Measurements from ENCODE around the gene TST.
"Not testable (repeated sequence)": the region's sequence is repeated elsewhere in the genome, so short reads cannot be mapped to it uniquely, and the experiment has no call there.

The TST gene

DNA sequence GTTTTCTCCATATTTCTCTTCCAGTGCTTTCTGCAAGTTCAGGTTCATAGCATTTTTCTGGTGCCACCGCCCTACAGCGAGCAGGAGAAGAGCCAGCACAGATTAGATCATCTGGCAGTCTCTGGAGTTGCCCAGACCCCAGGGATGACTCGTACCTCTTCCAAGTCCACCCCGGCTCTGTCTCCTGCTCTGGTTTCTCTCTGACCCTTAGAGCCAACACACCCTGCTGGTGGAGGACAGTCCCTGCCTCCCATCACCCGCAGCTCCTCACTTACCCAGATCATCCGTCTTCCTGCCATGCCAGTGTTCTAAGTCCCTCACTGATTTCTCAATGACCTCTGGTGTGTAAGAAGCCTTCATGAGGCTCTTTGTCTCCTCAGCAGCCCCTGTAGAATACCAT is 28.0 kb downstream of the TST start:
- DNase-seq (ENCODE audit: insufficient read length, low spot score) (no peak), FAIRE-seq (no peak)
- TF ChIP-seq, protein P1, sequence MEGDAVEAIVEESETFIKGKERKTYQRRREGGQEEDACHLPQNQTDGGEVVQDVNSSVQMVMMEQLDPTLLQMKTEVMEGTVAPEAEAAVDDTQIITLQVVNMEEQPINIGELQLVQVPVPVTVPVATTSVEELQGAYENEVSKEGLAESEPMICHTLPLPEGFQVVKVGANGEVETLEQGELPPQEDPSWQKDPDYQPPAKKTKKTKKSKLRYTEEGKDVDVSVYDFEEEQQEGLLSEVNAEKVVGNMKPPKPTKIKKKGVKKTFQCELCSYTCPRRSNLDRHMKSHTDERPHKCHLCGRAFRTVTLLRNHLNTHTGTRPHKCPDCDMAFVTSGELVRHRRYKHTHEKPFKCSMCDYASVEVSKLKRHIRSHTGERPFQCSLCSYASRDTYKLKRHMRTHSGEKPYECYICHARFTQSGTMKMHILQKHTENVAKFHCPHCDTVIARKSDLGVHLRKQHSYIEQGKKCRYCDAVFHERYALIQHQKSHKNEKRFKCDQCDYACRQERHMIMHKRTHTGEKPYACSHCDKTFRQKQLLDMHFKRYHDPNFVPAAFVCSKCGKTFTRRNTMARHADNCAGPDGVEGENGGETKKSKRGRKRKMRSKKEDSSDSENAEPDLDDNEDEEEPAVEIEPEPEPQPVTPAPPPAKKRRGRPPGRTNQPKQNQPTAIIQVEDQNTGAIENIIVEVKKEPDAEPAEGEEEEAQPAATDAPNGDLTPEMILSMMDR (IDR thresholded peaks at IDR 0.05; ENCODE audit: insufficient read depth, missing control alignments), result no peak

- FAIRE-seq (no peak), DNase-seq (ENCODE audit: insufficient read length, low spot score) (no peak)
- TF ChIP-seq, protein P1 (IDR thresholded peaks at IDR 0.05; ENCODE audit: insufficient read depth, missing control alignments), result no peak
Observed at GRCh38 chr22:36990457-36990856, 28.8 kb downstream of the TST start.

- FAIRE-seq; DNase-seq (ENCODE audit: insufficient read length, low spot score): not testable (repeated sequence)
Observed at GRCh38 chr22:36989012-36989411, 30.2 kb downstream of the TST start.

- no peak for DNase-seq (ENCODE audit: insufficient read length, low spot score)
- FAIRE-seq, result no peak
- TF ChIP-seq, protein P1 (IDR thresholded peaks at IDR 0.05; ENCODE audit: insufficient read depth, missing control alignments), result no peak
Observed at GRCh38 chr22:36988075-36988832, 31.0 kb downstream of the TST start.

DNA sequence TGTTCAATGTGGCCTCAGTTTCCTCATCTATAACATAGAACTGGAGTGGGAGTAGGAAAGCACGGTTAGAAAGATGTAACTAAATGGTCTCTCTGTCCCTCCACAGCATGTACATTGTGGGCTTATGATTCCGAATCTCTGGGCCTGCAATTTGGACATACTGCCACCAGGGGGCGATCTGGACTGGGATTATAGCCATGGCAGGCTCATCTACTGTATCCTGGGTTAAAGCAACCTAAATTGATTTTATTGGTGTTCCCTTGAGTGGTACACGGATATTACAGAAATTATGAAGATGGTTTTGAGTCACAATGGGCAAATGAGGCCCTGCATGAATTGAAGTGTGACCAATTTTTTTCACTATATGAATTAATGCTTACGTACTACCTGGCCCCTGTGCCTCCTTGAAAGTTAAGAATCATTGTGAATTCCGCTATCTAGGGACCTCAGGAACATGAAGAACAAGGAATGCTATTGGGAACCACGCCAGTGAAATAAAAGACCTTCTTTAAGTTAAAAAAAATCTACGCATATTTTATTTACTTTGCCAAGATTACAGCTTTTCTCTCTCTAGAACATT is 32.9 kb downstream of the TST start:
- DNase-seq (ENCODE audit: insufficient read length, low spot score) (no peak), FAIRE-seq (no peak)
- TF ChIP-seq, protein P1 (IDR thresholded peaks at IDR 0.05; ENCODE audit: insufficient read depth, missing control alignments), result peak; percentile 41

GRCh38 chr22:36985211-36985889 is 33.9 kb downstream of the TST start:
- FAIRE-seq (no peak), DNase-seq (ENCODE audit: insufficient read length, low spot score) (no peak)
- TF ChIP-seq, protein P1 (IDR thresholded peaks at IDR 0.05; ENCODE audit: insufficient read depth, missing control alignments), result no peak

- DNase-seq (ENCODE audit: insufficient read length, low spot score), result no peak
Observed at GRCh38 chr22:36982136-36982535, 37.1 kb downstream of the TST start.

More at GRCh38 chr22:36982136-36982535, 37.1 kb downstream of the TST start:
- TF ChIP-seq, protein P1 (IDR thresholded peaks at IDR 0.05; ENCODE audit: insufficient read depth, missing control alignments), result peak; percentile 14
- no peak for FAIRE-seq
